HS-5 (cell line): ENCODE data around the gene P3H2.
"Not testable (repeated sequence)": the region's sequence is repeated elsewhere in the genome, so short reads cannot be mapped to it uniquely, and the experiment has no call there.

ENCODE experiments used
- DNase-seq: peaks from one replicate; pipeline ENCODE4 v3.0.0-alpha.2; 2012; ENCODE audit warnings: low read depth

The P3H2 gene

DNA sequence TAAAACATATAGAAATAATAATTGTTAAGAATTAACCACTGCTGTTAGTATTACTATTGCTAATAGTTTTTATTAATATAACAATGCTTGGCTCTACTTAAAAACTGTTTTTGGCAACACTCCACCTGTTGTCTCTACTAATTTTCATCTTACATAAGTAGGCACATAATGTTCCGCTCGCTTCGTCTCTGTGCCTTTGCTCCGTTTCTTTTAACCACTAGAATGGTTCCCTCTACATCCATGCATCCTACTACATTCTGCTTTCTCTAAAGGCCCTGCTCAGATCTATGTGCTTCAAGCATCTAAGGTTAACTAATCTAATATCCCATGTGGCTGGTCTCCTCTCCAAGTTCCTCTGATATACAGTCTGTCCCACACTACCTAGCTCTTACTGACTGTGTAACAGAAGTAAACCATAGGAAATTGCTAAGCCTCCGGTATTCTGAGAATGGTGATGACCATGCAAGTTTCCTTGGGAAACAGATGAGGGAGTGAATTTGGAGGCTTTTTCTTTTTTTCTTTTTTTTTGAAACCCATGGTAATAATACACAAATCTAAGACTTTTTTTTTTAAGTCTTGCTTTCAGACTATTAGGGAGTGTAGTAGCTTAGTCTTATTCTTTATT, 138.3 kb downstream of the P3H2 start:
- DNase-seq, result no peak

DNA sequence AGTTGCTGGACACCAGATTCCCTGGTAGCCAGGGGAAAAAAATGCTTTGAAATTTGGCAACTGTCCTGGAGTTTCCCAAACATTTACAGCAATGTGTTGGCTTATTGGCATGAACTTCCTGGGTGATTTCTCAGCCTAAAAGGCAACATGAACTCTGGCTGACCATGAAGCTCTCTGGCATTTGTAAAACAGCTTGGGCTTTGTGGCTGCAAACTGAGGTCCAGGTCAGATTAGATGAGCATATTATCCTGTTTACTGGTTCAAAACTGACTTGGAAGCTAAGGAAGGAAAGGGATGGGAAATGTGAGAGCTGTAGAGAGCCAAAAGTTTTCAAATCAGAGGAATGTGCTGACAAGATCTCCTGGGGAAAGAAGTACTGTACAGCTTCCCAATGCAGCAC, 139.0 kb downstream of the P3H2 start:
- DNase-seq, result peak; percentile 87

GRCh38 chr3:189978753-189979152, 141.9 kb downstream of the P3H2 start:
- no peak for DNase-seq

GRCh38 chr3:189977174-189977573, 143.5 kb downstream of the P3H2 start:
- DNase-seq, result no peak

- DNase-seq, result no peak
Observed at GRCh38 chr3:189975391-189975990, 145.2 kb downstream of the P3H2 start.

GRCh38 chr3:189974359-189974758, 146.3 kb downstream of the P3H2 start:
- no peak for DNase-seq

DNA sequence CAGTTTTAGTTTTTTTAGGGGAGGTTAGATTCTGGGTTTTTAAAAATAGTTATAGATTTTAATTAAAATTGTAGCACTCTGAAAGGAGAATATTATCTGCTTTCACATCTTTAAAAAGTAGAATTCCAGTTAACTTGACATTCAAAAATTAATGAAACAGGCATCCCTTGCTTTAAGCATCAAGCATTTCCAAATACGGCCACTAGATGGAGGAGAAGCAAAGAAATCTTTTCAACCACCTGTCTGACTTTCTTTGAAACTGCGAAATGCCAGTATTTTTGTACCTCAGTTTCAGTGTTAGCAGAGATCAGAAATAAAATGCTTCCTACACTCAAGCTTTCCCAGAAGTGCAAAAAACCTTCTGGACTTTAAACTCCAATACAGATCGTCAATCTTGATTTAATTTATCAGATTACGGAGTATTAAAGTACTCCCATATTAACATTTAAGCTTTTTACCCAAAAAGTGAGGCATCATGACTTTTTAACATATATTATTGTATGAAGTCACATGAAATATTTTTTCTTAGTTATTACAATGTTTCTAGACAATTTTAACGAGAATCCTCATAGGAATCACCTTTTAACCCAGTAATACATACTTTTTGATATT, 153.3 kb downstream of the P3H2 start:
- DNase-seq, result no peak

DNA sequence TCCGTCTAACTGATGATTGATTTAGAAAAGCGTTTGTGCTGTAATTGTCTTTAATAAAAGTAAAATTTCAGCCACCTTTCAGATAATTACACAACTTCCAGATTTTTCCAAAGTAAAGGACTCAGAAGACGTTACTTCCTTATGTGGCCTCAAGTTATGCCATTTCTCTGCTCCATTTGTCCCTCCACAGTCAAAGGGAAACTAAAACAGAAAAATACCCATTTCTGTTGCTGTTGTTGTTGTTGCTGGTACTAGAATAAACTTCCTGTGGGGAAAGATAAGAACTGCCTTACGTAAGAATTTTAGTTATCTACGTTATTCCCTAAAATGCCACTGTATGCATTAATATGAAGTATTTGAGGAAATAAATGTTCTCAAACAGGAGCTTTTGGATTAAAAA, 153.9 kb downstream of the P3H2 start:
- DNase-seq, result no peak

DNA sequence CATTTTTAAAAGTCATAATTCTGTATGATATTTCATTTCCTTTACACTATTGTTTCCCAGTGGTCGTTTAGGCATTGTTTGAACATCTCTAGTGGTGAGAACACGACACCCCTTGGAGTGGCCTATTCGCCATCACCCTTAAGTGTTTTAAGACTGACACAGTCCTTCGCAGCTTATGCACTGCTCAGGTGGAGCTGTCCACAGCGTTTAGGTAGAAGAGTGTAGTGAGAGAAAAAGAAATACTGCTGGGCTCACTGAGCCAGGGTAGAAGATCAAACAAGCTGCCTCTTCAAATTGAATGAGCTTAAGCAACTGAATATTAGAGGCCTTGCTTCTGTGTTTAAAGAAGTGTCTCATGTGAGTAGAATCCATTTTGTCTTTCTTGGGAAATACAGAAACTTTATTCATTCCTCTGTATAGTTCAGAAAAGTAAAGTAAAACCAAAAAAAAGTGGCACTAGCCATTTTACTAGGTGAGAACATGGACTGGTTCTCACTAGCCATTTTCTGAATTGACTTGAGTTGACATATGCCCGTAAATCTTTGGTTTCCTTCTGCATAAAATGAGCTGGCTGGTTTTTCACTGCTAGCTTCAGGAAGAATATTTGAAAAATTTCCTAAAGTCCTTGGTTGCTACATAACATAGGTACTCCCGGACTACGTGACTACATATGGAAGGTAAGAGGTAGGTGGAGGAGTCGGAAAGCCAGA, 155.9 kb downstream of the P3H2 start:
- no peak for DNase-seq

DNA sequence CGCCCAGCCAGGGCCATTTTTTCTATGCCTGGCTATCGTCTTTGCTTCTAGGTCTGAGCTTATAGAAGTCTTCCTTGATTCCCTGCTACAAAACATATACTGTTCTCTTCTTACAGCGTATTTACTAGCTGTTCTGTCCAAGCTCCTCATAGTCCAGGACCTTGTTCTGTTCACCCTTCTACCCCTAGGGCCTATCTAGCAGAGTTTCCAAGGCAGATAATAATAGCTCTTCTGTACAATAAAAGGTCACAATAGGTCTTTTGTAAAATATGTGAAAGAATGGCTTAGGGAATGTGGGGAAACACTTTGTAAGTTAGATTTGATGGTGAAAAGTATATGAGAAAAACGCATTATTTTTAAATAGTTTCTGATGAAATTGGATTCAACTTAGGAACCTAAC, 158.2 kb downstream of the P3H2 start:
- DNase-seq, result no peak

GRCh38 chr3:189961522-189962161, 159.1 kb downstream of the P3H2 start:
- DNase-seq, result peak; percentile 77

DNA sequence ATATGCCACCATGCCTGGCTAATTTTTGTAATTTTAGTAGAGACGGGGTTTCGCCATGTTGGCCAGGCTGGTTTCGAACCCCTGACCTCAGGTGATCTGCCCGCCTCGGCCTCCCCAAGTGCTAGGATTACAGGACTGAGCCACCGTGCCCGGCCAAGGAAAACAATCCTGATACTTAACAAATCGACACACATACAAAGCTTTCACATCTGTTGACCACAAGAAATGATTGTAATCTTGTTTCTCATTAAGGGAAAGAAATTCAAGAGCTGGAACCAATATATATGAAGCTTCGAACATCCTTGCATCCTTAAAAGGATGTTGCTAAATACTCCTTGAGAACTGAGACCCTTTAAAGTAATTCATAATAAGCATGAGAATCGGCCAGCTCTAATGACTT, 159.6 kb downstream of the P3H2 start:
- DNase-seq, result not testable (repeated sequence)

- DNase-seq, result no peak
Observed at GRCh38 chr3:189954733-189955665, 165.7 kb downstream of the P3H2 start.

DNA sequence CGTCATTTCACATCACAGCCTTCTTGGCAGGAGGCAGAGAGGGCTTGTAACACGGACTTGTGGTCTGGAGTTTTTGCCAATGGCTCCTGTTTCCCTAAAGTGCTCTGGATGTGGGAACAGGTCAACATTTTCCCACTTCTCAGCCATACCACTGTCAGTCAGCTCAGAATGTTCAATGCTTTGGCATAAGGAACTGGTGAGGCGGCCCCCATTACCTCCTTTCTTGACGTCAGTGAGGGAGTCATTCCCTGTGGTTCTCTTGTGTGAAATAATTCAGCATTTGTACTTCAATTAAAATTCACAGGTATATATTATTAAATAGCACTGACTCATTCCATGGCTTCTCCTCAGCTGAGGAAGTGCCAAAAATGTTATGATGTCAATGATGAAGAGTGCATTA, 167.1 kb downstream of the P3H2 start:
- no peak for DNase-seq

DNA sequence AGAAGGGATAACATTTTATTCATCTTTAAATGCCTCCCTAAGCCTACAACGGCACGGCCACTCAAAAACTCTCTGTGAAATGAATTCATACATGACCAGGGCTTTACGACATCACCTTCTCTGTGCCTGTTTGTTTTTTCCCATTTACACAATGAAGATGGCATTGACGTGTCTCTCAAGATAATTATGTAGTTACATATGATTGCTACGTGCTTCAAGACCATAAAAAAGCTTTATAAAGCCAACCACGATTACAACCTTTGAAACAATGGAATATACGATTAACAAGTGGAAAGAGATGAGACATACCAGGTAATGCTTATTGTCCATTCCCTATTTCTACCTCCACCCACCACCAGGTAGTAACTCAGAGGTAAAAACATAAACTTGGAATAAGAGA, 168.4 kb downstream of the P3H2 start:
- DNase-seq, result no peak

DNA sequence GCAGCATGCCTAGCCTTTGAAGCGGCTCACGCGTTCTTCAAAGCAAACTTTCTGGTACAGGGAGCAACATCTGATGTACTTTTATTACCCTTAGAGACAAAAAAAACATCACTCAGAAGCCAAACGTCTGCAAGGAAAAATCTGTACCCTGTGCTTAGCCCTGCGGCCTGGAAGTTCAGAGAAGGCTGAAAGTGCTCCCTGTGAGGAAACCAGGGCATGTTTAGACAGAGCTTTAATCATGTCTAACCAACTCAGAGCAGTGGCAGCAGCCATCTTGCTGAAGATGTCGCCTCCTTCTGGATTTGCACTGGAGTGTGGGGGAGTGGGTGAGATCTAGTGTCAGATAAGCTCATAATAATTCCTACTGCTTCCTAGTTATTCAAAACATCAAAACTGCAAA, 170.4 kb downstream of the P3H2 start:
- no peak for DNase-seq

- no peak for DNase-seq
Observed at GRCh38 chr3:189949580-189949979, 171.1 kb downstream of the P3H2 start.

GRCh38 chr3:189948724-189949045, 172.0 kb downstream of the P3H2 start:
- no peak for DNase-seq

- DNase-seq, result no peak
Observed at GRCh38 chr3:189947948-189948723, 172.6 kb downstream of the P3H2 start.

- no peak for DNase-seq
Observed at GRCh38 chr3:189947068-189947467, 173.6 kb downstream of the P3H2 start.
